ENCODE data around the gene TMEM205. TPM values are rescaled to one million over a fixed set of nuclear protein-coding genes. Genes with fewer than 3 reads are reported as not detected.
"Not testable (repeated sequence)": the region's sequence is repeated elsewhere in the genome, so short reads cannot be mapped to it uniquely, and the experiment has no call there.

The TMEM205 gene
- total RNA-seq, 4 donors from 2014 or later = 177 to 222 (median 208) TPM

GRCh38 chr19:11347546-11348039 lies 1.5 kb upstream of the TMEM205 start:
- no peak for DNase-seq (ENCODE audit: low spot score in 2 of 2)
- no peak overlapping the region for H3K4me3 ChIP-seq (ENCODE audit: low read depth, poor library complexity, severe bottlenecking)
- 73 to 74% methylated on average over 7 of the region's 7 CpGs for WGBS, 2 donors
- no peak for TF ChIP-seq CTCF (IDR thresholded peaks at IDR 0.05)
- no peak for TF ChIP-seq POLR2A (IDR thresholded peaks at IDR 0.05)
- intact Hi-C loops (cut with DNase I; ENCODE audit: low total_unique reads) = no loop called here

- no peak for DNase-seq (ENCODE audit: low spot score in 2 of 2)
- intact Hi-C loops (cut with DNase I; ENCODE audit: low total_unique reads) = no loop called here
- TF ChIP-seq POLR2A (IDR thresholded peaks at IDR 0.05) (no peak), CTCF (IDR thresholded peaks at IDR 0.05) (no peak)
- 45 to 46% methylated on average over 15 of the region's 15 CpGs for WGBS, 2 donors
- no peak overlapping the region for H3K4me3 ChIP-seq (ENCODE audit: low read depth, poor library complexity, severe bottlenecking)
These were observed 805 bp downstream of the TMEM205 start for GRCh38 chr19:11345122-11345803.

- H3K4me3 ChIP-seq (ENCODE audit: low read depth, poor library complexity, severe bottlenecking) = no peak overlapping the region
- 88 to 91% methylated on average over 3 of the region's 3 CpGs for WGBS, 2 donors
- TF ChIP-seq CTCF (IDR thresholded peaks at IDR 0.05) (no peak), POLR2A (IDR thresholded peaks at IDR 0.05) (no peak)
- no peak for DNase-seq (ENCODE audit: low spot score in 2 of 2)
- intact Hi-C loops (cut with DNase I; ENCODE audit: low total_unique reads) = no loop called here
These were observed 3.6 kb downstream of the TMEM205 start for GRCh38 chr19:11342429-11342828.

GRCh38 chr19:11340099-11340467 lies 6.0 kb downstream of the TMEM205 start:
- DNase-seq (ENCODE audit: low spot score in 2 of 2); H3K4me3 ChIP-seq (ENCODE audit: low read depth, poor library complexity, severe bottlenecking); intact Hi-C loops (cut with DNase I; ENCODE audit: low total_unique reads): not testable (repeated sequence)
- WGBS, 2 donors = 81 to 82% methylated on average over 8 of the region's 8 CpGs

- intact Hi-C loops (cut with DNase I; ENCODE audit: low total_unique reads) = no loop called here
These were observed 6.6 kb downstream of the TMEM205 start, which contains the start of gene RAB3D for GRCh38 chr19:11339254-11340098. Gene RAB3D (minus strand): TSS chr19:11339657. CDS start chr19:11337399, 2,258 bp downstream.

More at GRCh38 chr19:11339254-11340098, 6.6 kb downstream of the TMEM205 start, which contains the start of gene RAB3D:
- peak within 1 kb of the TSS; percentile 84 for H3K4me3 ChIP-seq (ENCODE audit: low read depth, poor library complexity, severe bottlenecking)
- no peak for TF ChIP-seq POLR2A (IDR thresholded peaks at IDR 0.05)
- TF ChIP-seq CTCF (IDR thresholded peaks at IDR 0.05) = no peak
- DNase-seq (ENCODE audit: low spot score in 2 of 2) = peak; percentile 91 to 99
- 5 to 8% methylated on average over 37 to 43 of the region's 53 CpGs for WGBS, 2 donors

Data from lower leg skin (tissue), 4 donors.